Measurements from ENCODE around the gene GPC6.

GPC6 gene

GRCh38 chr13:93502987-93503615 lies 276.5 kb downstream of the GPC6 start:
- no peak for DNase-seq (ENCODE audit: low read depth)

GRCh38 chr13:93505104-93505952 lies 278.7 kb downstream of the GPC6 start:
- no peak for DNase-seq (ENCODE audit: low read depth)

- no peak for DNase-seq (ENCODE audit: low read depth)
Measured at GRCh38 chr13:93511011-93511410, 284.4 kb downstream of the GPC6 start.

GRCh38 chr13:93515267-93515666 lies 288.7 kb downstream of the GPC6 start:
- DNase-seq (ENCODE audit: low read depth): no peak

GRCh38 chr13:93517658-93518057 lies 291.1 kb downstream of the GPC6 start:
- DNase-seq (ENCODE audit: low read depth): no peak

- no peak for DNase-seq (ENCODE audit: low read depth)
Measured at GRCh38 chr13:93521307-93521706, 294.7 kb downstream of the GPC6 start.

GRCh38 chr13:93522501-93522900 lies 295.9 kb downstream of the GPC6 start:
- DNase-seq (ENCODE audit: low read depth): no peak

GRCh38 chr13:93525087-93525486 lies 298.5 kb downstream of the GPC6 start:
- DNase-seq (ENCODE audit: low read depth): no peak

GRCh38 chr13:93527748-93528297 lies 301.2 kb downstream of the GPC6 start:
- DNase-seq (ENCODE audit: low read depth): no peak

GRCh38 chr13:93529961-93530360 lies 303.4 kb downstream of the GPC6 start:
- no peak for DNase-seq (ENCODE audit: low read depth)

GRCh38 chr13:93534181-93534700 lies 307.6 kb downstream of the GPC6 start:
- DNase-seq (ENCODE audit: low read depth): no peak

- no peak for DNase-seq (ENCODE audit: low read depth)
Measured at GRCh38 chr13:93535251-93535650, 308.6 kb downstream of the GPC6 start.

GRCh38 chr13:93539914-93540313 lies 313.3 kb downstream of the GPC6 start:
- DNase-seq (ENCODE audit: low read depth): no peak

GRCh38 chr13:93547886-93548285 lies 321.3 kb downstream of the GPC6 start:
- DNase-seq (ENCODE audit: low read depth): no peak

- DNase-seq (ENCODE audit: low read depth): no peak
Measured at GRCh38 chr13:93549326-93550005, 322.9 kb downstream of the GPC6 start.

- DNase-seq (ENCODE audit: low read depth): no peak
Measured at GRCh38 chr13:93550236-93550635, 323.6 kb downstream of the GPC6 start.

- no peak for DNase-seq (ENCODE audit: low read depth)
Measured at GRCh38 chr13:93552596-93552995, 326.0 kb downstream of the GPC6 start.

GRCh38 chr13:93554514-93554913 lies 327.9 kb downstream of the GPC6 start:
- DNase-seq (ENCODE audit: low read depth): no peak

GRCh38 chr13:93558637-93559036 lies 332.0 kb downstream of the GPC6 start:
- no peak for DNase-seq (ENCODE audit: low read depth)

GRCh38 chr13:93559718-93560117 lies 333.1 kb downstream of the GPC6 start:
- DNase-seq (ENCODE audit: low read depth): no peak

- no peak for DNase-seq (ENCODE audit: low read depth)
Measured at GRCh38 chr13:93561576-93562225, 335.1 kb downstream of the GPC6 start.

GRCh38 chr13:93562676-93563075 lies 336.1 kb downstream of the GPC6 start:
- no peak for DNase-seq (ENCODE audit: low read depth)
